ENCODE measurements around the gene LCOR. TPM values are rescaled to one million over a fixed set of nuclear protein-coding genes. Genes with fewer than 3 reads are reported as not detected.

The LCOR gene
- total and polyA plus RNA-seq, 9 of the 15 experiments (the other 6 are each of a cell fraction or from before 2014, with no cell fraction given) = 3.6 to 25.2 (median 14.4) TPM

- TF ChIP-seq FOSL1 (tag; conservative IDR thresholded peaks at IDR 0.05) = no peak
- TF ChIP-seq HNRNPH1 (optimal IDR thresholded peaks at IDR 0.05; ENCODE audit: low read depth, low read length) = no peak
- TF ChIP-seq TARDBP (IDR thresholded peaks at IDR 0.05) = no peak
- TF ChIP-seq TOE1 (IDR thresholded peaks at IDR 0.05; ENCODE audit: borderline replicate concordance) = 0 out of 2 replicates have a peak, but pooled peaks have one; percentile 23
- TF ChIP-seq TOE1 (CRISPR knock-in tag; IDR thresholded peaks at IDR 0.05; ENCODE audit: borderline replicate concordance, low read depth) = no peak
- no peak for TF ChIP-seq MBD1 (CRISPR knock-in tag; IDR thresholded peaks at IDR 0.05)
- no peak for TF ChIP-seq ZNF41 (CRISPR knock-in tag; conservative IDR thresholded peaks at IDR 0.05)
- TF ChIP-seq NCOR1 (IDR thresholded peaks at IDR 0.05) = peak; percentile 63
- no peak for TF ChIP-seq SPI1 (IDR thresholded peaks at IDR 0.05; ENCODE audit: borderline replicate concordance, low read depth, low read length)
- no peak for TF ChIP-seq BRD9 (IDR thresholded peaks at IDR 0.05; ENCODE audit: low read depth, partially characterized antibody)
- TF ChIP-seq U2AF1 (optimal IDR thresholded peaks at IDR 0.05; ENCODE audit: low read depth, low read length) = no peak
- no peak for TF ChIP-seq XRCC5 (IDR thresholded peaks at IDR 0.05; ENCODE audit: low read depth, low read length)
- TF ChIP-seq SMARCA4 (IDR thresholded peaks at IDR 0.05) = peak; percentile 67
- TF ChIP-seq, protein P1, sequence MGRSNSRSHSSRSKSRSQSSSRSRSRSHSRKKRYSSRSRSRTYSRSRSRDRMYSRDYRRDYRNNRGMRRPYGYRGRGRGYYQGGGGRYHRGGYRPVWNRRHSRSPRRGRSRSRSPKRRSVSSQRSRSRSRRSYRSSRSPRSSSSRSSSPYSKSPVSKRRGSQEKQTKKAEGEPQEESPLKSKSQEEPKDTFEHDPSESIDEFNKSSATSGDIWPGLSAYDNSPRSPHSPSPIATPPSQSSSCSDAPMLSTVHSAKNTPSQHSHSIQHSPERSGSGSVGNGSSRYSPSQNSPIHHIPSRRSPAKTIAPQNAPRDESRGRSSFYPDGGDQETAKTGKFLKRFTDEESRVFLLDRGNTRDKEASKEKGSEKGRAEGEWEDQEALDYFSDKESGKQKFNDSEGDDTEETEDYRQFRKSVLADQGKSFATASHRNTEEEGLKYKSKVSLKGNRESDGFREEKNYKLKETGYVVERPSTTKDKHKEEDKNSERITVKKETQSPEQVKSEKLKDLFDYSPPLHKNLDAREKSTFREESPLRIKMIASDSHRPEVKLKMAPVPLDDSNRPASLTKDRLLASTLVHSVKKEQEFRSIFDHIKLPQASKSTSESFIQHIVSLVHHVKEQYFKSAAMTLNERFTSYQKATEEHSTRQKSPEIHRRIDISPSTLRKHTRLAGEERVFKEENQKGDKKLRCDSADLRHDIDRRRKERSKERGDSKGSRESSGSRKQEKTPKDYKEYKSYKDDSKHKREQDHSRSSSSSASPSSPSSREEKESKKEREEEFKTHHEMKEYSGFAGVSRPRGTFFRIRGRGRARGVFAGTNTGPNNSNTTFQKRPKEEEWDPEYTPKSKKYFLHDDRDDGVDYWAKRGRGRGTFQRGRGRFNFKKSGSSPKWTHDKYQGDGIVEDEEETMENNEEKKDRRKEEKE (IDR thresholded peaks at IDR 0.05; ENCODE audit: borderline replicate concordance in 1 of 2, control insufficient read depth in 1 of 2, low read depth in 2 of 2, low read length in 1 of 2) = no peak
- TF ChIP-seq ZNF395 (CRISPR knock-in tag; IDR thresholded peaks at IDR 0.05) = no peak
- no peak for TF ChIP-seq FOXP1 (CRISPR knock-in tag; IDR thresholded peaks at IDR 0.05)
- TF ChIP-seq, protein P2, sequence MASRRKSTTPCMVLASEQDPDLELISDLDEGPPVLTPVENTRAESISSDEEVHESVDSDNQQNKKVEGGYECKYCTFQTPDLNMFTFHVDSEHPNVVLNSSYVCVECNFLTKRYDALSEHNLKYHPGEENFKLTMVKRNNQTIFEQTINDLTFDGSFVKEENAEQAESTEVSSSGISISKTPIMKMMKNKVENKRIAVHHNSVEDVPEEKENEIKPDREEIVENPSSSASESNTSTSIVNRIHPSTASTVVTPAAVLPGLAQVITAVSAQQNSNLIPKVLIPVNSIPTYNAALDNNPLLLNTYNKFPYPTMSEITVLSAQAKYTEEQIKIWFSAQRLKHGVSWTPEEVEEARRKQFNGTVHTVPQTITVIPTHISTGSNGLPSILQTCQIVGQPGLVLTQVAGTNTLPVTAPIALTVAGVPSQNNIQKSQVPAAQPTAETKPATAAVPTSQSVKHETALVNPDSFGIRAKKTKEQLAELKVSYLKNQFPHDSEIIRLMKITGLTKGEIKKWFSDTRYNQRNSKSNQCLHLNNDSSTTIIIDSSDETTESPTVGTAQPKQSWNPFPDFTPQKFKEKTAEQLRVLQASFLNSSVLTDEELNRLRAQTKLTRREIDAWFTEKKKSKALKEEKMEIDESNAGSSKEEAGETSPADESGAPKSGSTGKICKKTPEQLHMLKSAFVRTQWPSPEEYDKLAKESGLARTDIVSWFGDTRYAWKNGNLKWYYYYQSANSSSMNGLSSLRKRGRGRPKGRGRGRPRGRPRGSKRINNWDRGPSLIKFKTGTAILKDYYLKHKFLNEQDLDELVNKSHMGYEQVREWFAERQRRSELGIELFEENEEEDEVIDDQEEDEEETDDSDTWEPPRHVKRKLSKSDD (conservative IDR thresholded peaks at IDR 0.05; ENCODE audit: low read length) = no peak
- TF ChIP-seq PHB (CRISPR knock-in tag; IDR thresholded peaks at IDR 0.05) = no peak
Observed at GRCh38 chr10:96829029-96829773, 2.9 kb upstream of the LCOR start (continued).
